LNCaP clone FGC (cell line): Measurements from ENCODE around the gene OTULINL.
"Not testable (repeated sequence)": the region's sequence is repeated elsewhere in the genome, so short reads cannot be mapped to it uniquely, and the experiment has no call there.

Source experiments
- DNase-seq: peaks from one replicate; pipeline ENCODE4 v3.0.0-alpha.2; 2011; ENCODE audit warnings: low read depth
- H3K4me3 ChIP-seq: 2 replicates; pipeline ENCODE4 v1.5.1; 2011; ENCODE audit warnings: mild to moderate bottlenecking, low read depth, low read length, control low read depth
- TF ChIP-seq, protein P1 (sequence below): IDR thresholded peaks from 2 replicates; pipeline ENCODE4 v1.5.1; 2012; ENCODE audit warnings: mild to moderate bottlenecking; ENCODE audit not compliant: control insufficient read depth, insufficient read depth; ENCODE audit errors: extremely low read depth

The OTULINL gene

DNA sequence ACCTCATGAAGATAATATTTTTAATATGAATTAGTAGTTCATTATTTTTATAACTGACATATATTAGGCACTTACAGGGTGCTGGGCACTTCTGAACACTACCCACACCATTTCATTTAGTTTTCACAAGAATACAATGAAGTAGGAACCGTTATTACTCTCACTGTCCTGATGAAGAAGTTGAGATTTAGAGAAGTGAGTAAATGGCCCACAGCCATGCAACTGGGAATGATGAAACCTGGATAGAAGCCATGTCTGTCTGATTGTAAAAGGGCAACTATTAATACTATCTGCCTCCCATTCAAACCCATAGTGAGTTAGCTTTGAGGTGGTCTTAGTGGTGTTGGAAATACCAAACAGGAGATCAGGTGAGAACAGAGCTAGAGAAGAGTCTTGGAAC is 29.6 kb upstream of the OTULINL start:
- no peak for DNase-seq
- TF ChIP-seq, protein P1, sequence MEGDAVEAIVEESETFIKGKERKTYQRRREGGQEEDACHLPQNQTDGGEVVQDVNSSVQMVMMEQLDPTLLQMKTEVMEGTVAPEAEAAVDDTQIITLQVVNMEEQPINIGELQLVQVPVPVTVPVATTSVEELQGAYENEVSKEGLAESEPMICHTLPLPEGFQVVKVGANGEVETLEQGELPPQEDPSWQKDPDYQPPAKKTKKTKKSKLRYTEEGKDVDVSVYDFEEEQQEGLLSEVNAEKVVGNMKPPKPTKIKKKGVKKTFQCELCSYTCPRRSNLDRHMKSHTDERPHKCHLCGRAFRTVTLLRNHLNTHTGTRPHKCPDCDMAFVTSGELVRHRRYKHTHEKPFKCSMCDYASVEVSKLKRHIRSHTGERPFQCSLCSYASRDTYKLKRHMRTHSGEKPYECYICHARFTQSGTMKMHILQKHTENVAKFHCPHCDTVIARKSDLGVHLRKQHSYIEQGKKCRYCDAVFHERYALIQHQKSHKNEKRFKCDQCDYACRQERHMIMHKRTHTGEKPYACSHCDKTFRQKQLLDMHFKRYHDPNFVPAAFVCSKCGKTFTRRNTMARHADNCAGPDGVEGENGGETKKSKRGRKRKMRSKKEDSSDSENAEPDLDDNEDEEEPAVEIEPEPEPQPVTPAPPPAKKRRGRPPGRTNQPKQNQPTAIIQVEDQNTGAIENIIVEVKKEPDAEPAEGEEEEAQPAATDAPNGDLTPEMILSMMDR = no peak
- H3K4me3 ChIP-seq = no peak overlapping the region

DNA sequence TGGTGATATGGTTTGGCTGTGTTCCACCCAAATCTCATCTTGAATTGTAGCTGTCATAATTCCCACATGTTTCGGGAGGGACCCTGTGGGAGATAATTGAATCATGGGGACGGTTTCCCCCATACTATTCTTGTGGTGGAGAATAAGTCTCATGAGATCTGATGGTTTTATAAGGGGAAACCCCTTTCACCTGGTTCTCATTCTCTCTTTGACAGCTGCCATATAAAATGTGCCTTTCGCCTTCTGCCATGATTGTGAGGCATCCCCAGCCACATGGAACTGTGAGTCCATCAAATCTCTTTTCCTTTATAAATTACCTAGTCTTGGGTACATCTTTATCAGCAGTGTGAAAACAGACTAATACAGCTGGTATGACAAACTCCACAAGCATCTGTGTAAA is 27.3 kb upstream of the OTULINL start:
- not testable (repeated sequence) for H3K4me3 ChIP-seq, DNase-seq

DNA sequence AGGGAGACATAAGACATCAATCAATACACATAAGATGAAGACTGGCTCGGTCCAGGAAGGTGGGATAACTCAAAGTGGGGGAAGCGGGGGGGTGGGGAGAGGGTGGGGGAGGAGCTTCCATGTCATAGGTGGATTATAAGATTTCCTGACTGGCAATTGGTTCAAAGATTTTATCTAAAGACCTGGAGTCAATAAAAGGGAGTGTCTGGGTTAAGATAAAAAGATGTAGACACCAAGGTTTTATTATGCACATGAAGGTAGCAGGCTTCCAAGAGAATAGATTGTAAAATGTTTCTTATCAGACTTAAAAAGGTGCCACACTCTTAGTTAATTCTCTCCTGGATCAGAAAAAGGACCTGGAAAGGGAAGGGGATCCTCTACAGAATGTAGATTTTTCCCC is 25.6 kb upstream of the OTULINL start:
- DNase-seq = no peak
- no peak overlapping the region for H3K4me3 ChIP-seq
- TF ChIP-seq, protein P1 = no peak

DNA sequence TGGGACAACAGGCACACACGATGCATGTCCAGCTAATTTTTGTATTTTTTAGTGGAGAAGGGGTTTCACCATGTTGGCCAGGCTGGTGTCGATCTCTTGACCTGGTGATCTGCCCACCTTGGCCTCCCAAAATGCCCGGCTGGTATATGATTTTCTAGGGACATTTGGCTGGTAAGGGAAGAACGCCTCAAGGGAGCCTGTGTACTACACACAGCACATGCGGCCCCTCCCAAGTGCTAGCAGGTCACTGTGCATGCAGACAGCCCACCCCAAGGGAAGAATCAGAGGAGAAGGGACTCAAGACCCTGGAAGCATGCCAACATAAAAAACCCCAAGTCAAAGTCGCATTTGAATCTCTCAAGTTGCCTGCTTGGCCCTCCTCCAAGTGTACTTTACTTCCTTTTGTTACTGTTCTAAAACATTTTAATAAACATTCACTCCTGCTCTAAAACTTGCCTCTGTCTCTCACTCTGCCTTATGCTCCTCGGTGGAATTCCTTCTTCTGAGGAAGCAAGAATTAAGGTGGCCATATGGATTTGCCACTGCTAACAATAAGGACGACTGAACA is 24.3 kb upstream of the OTULINL start:
- DNase-seq = no peak
- H3K4me3 ChIP-seq = no peak overlapping the region
- TF ChIP-seq, protein P1 = no peak

DNA sequence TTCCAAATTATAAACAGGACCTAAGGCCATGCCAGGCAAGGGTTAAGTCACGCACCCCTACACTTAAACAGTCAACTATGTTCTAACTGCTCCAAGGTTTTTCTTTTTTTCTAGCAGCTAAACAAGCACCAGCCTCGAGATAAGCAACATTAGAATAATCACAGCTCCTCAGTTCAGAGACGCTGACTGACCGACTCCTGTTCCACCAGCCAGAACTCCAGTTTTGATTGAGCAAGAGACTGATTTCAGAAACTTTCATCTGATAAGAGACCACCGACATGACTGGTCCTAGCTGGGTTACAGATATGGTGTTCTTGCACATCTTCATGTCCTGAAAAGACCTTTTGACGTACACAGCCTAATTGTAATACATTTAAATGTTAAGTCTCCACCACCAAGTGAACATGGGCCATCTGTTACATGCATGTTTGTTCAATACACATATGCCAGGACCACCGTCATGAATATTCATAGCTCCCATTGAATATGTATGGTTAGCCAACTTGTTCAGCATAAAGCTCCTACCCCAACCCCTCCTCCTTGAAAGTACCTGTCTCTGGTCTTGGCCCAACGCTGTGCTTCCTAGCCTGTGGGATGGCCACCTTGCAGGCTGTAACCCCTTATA is 23.7 kb upstream of the OTULINL start:
- H3K4me3 ChIP-seq = no peak overlapping the region
- TF ChIP-seq, protein P1 = no peak
- no peak for DNase-seq

DNA sequence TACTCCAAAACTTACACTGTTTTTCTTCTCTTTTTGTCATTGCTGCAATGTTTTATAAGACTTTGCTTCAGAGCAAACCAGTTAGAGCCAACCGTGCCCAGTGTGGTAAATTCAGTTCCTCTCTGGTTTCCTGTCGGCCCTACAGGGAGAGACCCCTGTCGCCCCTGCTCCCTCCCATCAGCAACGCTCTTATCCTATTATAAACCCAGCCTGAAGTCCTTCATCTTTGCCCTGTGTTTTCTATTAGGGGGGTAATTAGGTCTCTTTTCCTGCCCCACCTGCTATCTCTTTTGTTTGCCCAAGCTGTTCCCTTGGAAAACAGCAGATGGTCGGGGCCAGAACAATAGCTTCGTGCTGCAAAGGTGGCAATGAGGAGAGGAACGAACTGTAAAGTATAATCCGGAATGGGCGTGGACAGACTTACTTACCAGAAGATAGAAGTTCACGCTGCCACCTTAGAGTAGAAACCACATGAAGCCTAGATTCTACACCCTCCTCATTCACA is 21.4 kb upstream of the OTULINL start:
- no peak for DNase-seq
- H3K4me3 ChIP-seq = no peak overlapping the region

DNA sequence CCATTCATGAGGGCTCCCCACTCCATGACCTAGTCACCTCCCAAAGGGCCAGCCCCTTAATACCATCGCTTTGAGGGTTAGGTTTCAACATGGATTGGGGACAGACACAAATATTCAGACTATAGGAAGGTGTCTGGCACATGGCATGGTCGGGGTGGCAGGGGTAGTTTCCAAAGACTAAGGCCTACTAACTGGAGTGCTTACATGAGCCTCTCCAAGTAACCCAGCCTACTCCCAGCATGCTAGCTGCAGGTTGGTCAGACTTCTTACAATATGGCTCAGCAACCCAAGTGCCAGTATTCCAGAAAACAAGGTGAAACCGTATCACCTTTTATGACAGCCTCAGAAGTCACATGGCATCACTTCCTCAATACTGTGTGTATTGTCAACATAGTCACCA is 19.9 kb upstream of the OTULINL start:
- no peak overlapping the region for H3K4me3 ChIP-seq
- no peak for DNase-seq
- TF ChIP-seq, protein P1 = no peak

More for the DNA sequence above, 21.4 kb upstream of the OTULINL start:
- TF ChIP-seq, protein P1 = no peak
